Measurements from ENCODE around the gene CD68.

DNA sequence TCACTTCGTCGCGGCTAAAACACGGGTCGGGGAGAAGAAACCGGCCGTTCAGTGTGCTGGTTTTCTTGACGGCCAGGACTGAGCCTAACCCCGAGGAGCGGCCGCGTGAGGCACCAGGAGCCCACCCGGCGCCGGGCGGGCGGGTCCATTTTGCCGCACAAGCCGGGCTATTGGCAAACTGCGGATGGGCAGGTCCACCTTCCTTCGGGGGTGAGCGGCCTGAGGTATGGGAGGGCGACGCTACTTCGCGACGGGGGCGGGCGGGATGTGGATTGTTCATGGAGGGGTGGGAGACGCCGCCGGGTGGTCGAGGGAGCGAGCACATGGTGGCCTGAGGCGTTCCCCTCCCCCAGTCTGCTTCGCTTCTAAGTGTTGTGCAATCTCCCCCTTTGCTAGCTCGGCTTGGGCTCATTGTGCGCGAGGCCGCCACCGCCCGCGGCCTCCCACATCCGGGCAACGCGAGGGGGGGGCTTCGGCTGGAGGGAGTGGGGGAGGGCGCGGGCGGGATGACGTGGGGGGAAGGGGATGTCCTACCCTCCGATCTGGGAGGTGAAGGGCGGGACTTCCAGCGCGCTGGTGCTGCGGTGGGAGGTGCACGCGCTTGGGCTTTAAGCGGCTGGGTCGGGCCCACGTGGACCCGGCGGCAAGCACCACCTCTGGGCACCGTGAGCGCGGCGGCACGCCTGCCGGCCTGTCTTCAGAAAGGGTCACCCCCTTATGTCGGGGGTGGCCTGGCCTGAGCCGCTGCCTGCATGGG is 5.9 kb upstream of the CD68 start:
- TF ChIP-seq, protein P1, sequence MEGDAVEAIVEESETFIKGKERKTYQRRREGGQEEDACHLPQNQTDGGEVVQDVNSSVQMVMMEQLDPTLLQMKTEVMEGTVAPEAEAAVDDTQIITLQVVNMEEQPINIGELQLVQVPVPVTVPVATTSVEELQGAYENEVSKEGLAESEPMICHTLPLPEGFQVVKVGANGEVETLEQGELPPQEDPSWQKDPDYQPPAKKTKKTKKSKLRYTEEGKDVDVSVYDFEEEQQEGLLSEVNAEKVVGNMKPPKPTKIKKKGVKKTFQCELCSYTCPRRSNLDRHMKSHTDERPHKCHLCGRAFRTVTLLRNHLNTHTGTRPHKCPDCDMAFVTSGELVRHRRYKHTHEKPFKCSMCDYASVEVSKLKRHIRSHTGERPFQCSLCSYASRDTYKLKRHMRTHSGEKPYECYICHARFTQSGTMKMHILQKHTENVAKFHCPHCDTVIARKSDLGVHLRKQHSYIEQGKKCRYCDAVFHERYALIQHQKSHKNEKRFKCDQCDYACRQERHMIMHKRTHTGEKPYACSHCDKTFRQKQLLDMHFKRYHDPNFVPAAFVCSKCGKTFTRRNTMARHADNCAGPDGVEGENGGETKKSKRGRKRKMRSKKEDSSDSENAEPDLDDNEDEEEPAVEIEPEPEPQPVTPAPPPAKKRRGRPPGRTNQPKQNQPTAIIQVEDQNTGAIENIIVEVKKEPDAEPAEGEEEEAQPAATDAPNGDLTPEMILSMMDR (IDR thresholded peaks at IDR 0.05) = no peak
- peak; percentile 27 for TF ChIP-seq POLR2A (IDR thresholded peaks at IDR 0.05)
